WTC11 (cell line): ENCODE results near the gene DAPK3.

ENCODE experiments used
- CTCF ChIP-seq: fragments of 200-600 bp; IDR thresholded peaks from 2 replicates; pipeline ENCODE4 v1.8.0; 2022; ENCODE audit warnings: antibody characterized with exemption
- NFYB ChIP-seq: sonication (generic); formaldehyde crosslinking; conservative IDR thresholded peaks from 2 replicates; pipeline ENCODE4 v1.8.0; 2022; ENCODE audit warnings: low read depth, missing genetic modification reagents
- NR3C1 ChIP-seq: sonication (generic); formaldehyde crosslinking; conservative IDR thresholded peaks from 2 replicates; pipeline ENCODE4 v1.8.1; 2023; ENCODE audit warnings: low read depth, mild to moderate bottlenecking, missing genetic modification reagents
- ZBTB21 ChIP-seq: sonication (generic); formaldehyde crosslinking; IDR thresholded peaks from 2 replicates; pipeline ENCODE4 v1.8.1; 2023; ENCODE audit warnings: mild to moderate bottlenecking, missing genetic modification reagents, borderline replicate concordance

GRCh38 chr19:3931041-3931440, 39.9 kb downstream of the DAPK3 start:
- TF ChIP-seq NR3C1 (CRISPR knock-in tag) (no peak), CTCF (no peak), ZBTB21 (CRISPR knock-in tag) (no peak), NFYB (no peak)
